Measurements from ENCODE around the gene NUDT14. TPM values are rescaled to one million over a fixed set of nuclear protein-coding genes. Genes with fewer than 3 reads are reported as not detected.

The NUDT14 gene
- total RNA-seq, 1 experiment from 2014 or later: 26.1 TPM

DNA sequence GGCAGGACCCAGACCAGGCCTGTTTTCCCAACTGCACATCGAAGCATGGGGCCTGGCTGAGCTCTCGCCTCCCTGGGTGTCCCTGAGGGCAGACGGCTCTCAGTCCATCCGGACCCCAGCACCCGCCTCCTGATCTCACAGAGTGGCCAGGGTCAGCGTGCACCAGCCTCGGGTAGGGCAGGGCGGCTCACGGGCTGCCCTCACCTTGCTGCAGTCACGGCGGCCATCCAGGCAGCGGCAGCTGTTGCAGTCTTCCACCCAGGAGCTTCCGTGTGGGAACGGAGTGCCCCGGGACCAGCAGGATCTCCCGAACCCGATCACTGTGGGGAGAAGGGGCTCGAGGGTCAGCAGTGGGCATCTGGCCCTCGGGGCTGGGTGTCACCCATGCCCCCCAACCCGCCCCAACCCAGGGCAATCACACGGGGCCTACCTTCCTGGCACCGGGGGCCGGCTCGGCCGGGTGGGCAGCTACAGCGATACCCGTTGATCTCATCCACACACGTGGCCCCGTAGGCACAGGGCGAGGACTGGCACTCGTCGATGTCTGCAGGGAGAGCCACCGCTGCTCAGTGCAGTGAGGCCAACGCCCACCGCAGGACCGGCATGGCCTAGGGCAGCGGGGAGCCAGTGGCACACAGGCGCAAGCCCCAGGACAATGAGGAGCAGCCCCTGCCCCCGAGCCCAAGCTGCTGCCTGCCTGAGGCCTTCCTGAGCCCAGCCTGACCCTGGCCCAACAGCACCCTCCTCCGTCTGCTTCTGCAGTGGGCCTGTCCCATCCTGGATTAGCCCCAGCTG, 34.7 kb downstream of the NUDT14 start:
- CTCF ChIA-PET: interaction anchor here (1.0 to 1.1 kb wide), 3 partner anchors 25 to 73 kb away, joined by 3 to 5 read pairs (median 4); no protein-coding TSS in a partner anchor
- H3K36me3 Mint-ChIP-seq (ENCODE audit: insufficient read depth, unreplicated experiment): peaks cover 20% of the 10 kb centered on the region
- H3K9me3 Mint-ChIP-seq (ENCODE audit: unreplicated experiment): no peaks in the 10 kb centered on the region
- H3K27me3 Mint-ChIP-seq (ENCODE audit: insufficient read depth, unreplicated experiment): no peaks in the 10 kb centered on the region
- H3K4me3 Mint-ChIP-seq (ENCODE audit: unreplicated experiment): no peak overlapping the region
- BruUV-seq (replicated peaks): no TSS peak
- H3K4me1 Mint-ChIP-seq (ENCODE audit: insufficient read depth, unreplicated experiment): no peaks in the 10 kb centered on the region
- POLR2A ChIA-PET: interaction anchor here (0.6 kb wide), 1 partner anchor 40 kb away, joined by 4 read pairs; no protein-coding TSS in a partner anchor
- intact Hi-C loops (cut with micrococcal nuclease): no loop called here
- no peak for DNase-seq (ENCODE audit: unreplicated experiment)
- TF ChIP-seq, protein P1, sequence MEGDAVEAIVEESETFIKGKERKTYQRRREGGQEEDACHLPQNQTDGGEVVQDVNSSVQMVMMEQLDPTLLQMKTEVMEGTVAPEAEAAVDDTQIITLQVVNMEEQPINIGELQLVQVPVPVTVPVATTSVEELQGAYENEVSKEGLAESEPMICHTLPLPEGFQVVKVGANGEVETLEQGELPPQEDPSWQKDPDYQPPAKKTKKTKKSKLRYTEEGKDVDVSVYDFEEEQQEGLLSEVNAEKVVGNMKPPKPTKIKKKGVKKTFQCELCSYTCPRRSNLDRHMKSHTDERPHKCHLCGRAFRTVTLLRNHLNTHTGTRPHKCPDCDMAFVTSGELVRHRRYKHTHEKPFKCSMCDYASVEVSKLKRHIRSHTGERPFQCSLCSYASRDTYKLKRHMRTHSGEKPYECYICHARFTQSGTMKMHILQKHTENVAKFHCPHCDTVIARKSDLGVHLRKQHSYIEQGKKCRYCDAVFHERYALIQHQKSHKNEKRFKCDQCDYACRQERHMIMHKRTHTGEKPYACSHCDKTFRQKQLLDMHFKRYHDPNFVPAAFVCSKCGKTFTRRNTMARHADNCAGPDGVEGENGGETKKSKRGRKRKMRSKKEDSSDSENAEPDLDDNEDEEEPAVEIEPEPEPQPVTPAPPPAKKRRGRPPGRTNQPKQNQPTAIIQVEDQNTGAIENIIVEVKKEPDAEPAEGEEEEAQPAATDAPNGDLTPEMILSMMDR (IDR thresholded peaks at IDR 0.05; ENCODE audit: unreplicated experiment): no peak
- H3K27ac Mint-ChIP-seq (ENCODE audit: low read depth, unreplicated experiment): no peak overlapping the region

GRCh38 chr14:105145381-105146180, 35.5 kb downstream of the NUDT14 start:
- CTCF ChIA-PET: interaction anchor here (0.6 to 1.1 kb wide), 3 partner anchors 16 to 72 kb away, joined by 4 to 5 read pairs (median 5); no protein-coding TSS in a partner anchor
- H3K4me1 Mint-ChIP-seq (ENCODE audit: insufficient read depth, unreplicated experiment): no peaks in the 10 kb centered on the region
- POLR2A ChIA-PET: interaction anchor here (0.6 kb wide), 1 partner anchor 39 kb away, joined by 4 read pairs; no protein-coding TSS in a partner anchor

GRCh38 chr14:105144666-105145380, 36.3 kb downstream of the NUDT14 start:
- Mint-ChIP-seq H3K9me3 (ENCODE audit: unreplicated experiment) (peaks cover 5% of the 10 kb centered on the region), H3K4me1 (ENCODE audit: insufficient read depth, unreplicated experiment) (no peaks in the 10 kb centered on the region), H3K4me3 (ENCODE audit: unreplicated experiment) (no peak overlapping the region), H3K36me3 (ENCODE audit: insufficient read depth, unreplicated experiment) (peaks cover 29% of the 10 kb centered on the region), H3K27me3 (ENCODE audit: insufficient read depth, unreplicated experiment) (no peaks in the 10 kb centered on the region), H3K27ac (ENCODE audit: low read depth, unreplicated experiment) (no peak overlapping the region)
- TF ChIP-seq, protein P1 (IDR thresholded peaks at IDR 0.05; ENCODE audit: unreplicated experiment): no peak
- POLR2A ChIA-PET: no interaction called here
- no peak for DNase-seq (ENCODE audit: unreplicated experiment)
- CTCF ChIA-PET: interaction anchor here (0.6 to 1.0 kb wide), 2 partner anchors 15 to 71 kb away, joined by 5 read pairs; no protein-coding TSS in a partner anchor
- no TSS peak for BruUV-seq (replicated peaks)
- intact Hi-C loops (cut with micrococcal nuclease): no loop called here

More at GRCh38 chr14:105145381-105146180, 35.5 kb downstream of the NUDT14 start:
- no peak for DNase-seq (ENCODE audit: unreplicated experiment)
- no peak overlapping the region for H3K4me3 Mint-ChIP-seq (ENCODE audit: unreplicated experiment)
- no peaks in the 10 kb centered on the region for H3K9me3 Mint-ChIP-seq (ENCODE audit: unreplicated experiment)
- H3K27me3 Mint-ChIP-seq (ENCODE audit: insufficient read depth, unreplicated experiment): no peaks in the 10 kb centered on the region
- BruUV-seq (replicated peaks): no TSS peak
- H3K36me3 Mint-ChIP-seq (ENCODE audit: insufficient read depth, unreplicated experiment): peaks cover 28% of the 10 kb centered on the region
- intact Hi-C loops (cut with micrococcal nuclease): no loop called here
- no peak overlapping the region for H3K27ac Mint-ChIP-seq (ENCODE audit: low read depth, unreplicated experiment)
- TF ChIP-seq, protein P1 (IDR thresholded peaks at IDR 0.05; ENCODE audit: unreplicated experiment): no peak
